HAP-1 (cell line): Measurements from ENCODE around the gene SLC16A1.

Experiments
- DNase-seq, 2 experiments: peaks; one replicate each; pipeline ENCODE4 v3.0.0-alpha.2; 2016 to 2020; ENCODE audit warnings: low spot score in 2 of 2
- H3K27me3 ChIP-seq: fragments of 250-450 bp; sonication (Bioruptor Pico); 2 replicates; pipeline ENCODE4 v1.5.1; 2020; ENCODE audit warnings: low read depth, mild to moderate bottlenecking, moderate library complexity
- H3K36me3 ChIP-seq: fragments of 250-450 bp; sonication (Bioruptor Pico); replicated peaks from 2 replicates; pipeline ENCODE4 v1.5.1; 2020; ENCODE audit warnings: mild to moderate bottlenecking
- H3K4me1 ChIP-seq: fragments of 250-450 bp; sonication (Bioruptor Pico); 2 replicates; pipeline ENCODE4 v1.5.1; 2020; ENCODE audit warnings: mild to moderate bottlenecking
- H3K4me3 ChIP-seq: fragments of 250-450 bp; sonication (Bioruptor Pico); 2 replicates; pipeline ENCODE4 v1.5.1; 2020; ENCODE audit warnings: mild to moderate bottlenecking, moderate library complexity
- H3K9me3 ChIP-seq: fragments of 250-450 bp; sonication (Bioruptor Pico); 2 replicates; pipeline ENCODE4 v1.5.1; 2020; ENCODE audit warnings: mild to moderate bottlenecking, moderate library complexity
- in situ Hi-C: fragments of 300-500 bp; cut with MboI; formaldehyde crosslinking; loops from 3 replicates; pipeline ENCODE4 v1.14.3; 2020; ENCODE audit warnings: low sequenced_read_pairs, inconsistent platforms, mixed read lengths

SLC16A1 gene

DNA sequence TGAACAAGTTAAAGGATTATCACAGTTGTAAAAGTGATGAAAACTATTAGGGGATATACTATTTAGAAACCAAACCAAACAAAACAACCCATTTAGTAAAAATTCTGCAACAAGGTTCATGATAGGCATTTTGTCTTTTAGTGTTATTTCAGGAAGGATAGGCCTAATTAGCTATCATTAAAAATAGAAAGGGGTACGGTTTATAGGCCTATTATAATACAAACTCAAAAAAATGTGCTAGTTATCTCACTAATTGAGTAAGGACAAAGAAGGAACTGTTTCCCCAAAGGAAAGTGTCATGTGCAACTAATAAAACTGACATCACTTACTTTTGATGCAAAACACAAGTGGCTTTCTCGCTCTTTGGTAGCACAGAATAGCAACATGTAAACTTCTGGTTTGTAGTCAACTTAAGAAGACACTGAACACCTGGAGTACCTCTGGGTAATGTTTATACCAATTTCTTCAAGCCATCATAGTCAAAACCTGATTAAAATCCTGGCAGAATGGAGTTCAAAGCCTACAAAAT is 28.5 kb downstream of the SLC16A1 start:
- Histone ChIP-seq H3K9me3 (no peaks in the 10 kb centered on the region), H3K4me3 (no peak overlapping the region), H3K4me1 (peaks cover 15% of the 10 kb centered on the region), H3K36me3 (peaks cover 35% of the 10 kb centered on the region), H3K27me3 (no peaks in the 10 kb centered on the region)
- in situ Hi-C loops, result no loop called here
- DNase-seq, result peak in 1 of 2 experiments; percentile 72

DNA sequence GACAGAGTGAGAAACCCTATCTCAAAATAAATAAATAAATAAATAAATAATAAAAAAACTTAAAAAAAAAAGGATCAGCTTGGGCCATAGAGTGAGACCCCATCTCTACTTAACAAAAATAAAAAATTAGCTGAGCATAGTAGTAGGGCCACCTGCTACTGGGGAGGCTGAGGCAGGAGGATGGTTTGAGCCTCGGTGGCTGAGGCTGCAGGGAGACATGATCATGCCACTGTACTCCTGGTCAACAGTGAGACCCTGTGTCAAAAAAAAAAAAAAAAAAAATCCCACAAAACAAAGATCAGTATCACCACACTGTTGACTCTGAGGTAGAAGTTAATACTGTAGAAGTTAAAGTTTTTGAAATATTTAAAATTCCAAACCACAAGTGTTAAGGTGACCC is 29.1 kb downstream of the SLC16A1 start:
- in situ Hi-C loops, result no loop called here
- Histone ChIP-seq H3K9me3 (no peaks in the 10 kb centered on the region), H3K27me3 (no peaks in the 10 kb centered on the region), H3K4me1 (peaks cover 15% of the 10 kb centered on the region), H3K4me3 (no peak overlapping the region), H3K36me3 (peaks cover 36% of the 10 kb centered on the region)
- DNase-seq, result no peak

DNA sequence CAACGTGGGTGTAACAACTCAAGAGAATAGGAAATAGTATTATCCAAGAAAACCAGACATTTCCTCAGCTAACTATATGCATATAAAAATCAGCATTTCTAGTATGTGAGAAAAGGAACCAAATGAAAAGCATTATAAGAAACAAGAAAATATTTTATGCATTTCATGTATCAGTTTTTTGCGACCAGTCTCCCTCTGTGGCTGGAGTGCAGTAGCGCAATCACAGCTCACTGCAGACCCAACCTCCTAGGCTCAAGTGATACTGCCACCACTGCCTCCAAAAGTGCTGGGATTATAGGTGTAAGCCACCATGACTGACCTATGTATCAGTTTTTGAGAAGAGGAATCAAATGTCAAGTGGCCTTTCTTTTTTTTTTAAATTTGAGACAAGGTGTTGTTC is 31.0 kb downstream of the SLC16A1 start:
- no peaks in the 10 kb centered on the region for H3K27me3 ChIP-seq
- H3K9me3 ChIP-seq, result no peaks in the 10 kb centered on the region
- peaks cover 46% of the 10 kb centered on the region for H3K36me3 ChIP-seq
- no peak overlapping the region for H3K4me3 ChIP-seq
- peaks cover 15% of the 10 kb centered on the region for H3K4me1 ChIP-seq
- no peak for DNase-seq
- in situ Hi-C loops, result no loop called here

DNA sequence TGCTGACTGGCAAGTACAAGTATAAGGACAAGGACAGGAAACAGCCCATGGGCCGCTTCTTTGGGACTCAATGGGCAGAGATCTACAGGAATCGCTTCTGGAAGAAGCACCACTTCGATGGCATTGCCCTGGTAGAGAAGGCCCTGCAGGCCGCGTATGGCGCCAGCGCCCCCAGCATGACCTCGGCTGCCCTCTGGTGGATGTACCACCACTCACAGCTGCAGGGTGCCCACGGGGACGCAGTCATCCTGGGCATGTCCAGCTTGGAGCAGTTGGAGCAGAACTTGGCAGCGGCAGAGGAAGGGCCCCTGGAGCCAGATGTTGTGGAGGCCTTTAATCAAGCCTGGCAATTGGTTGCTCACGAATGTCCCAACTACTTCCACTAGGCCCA is 32.0 kb downstream of the SLC16A1 start:
- peaks cover 46% of the 10 kb centered on the region for H3K36me3 ChIP-seq
- H3K4me3 ChIP-seq, result no peak overlapping the region
- no peaks in the 10 kb centered on the region for H3K27me3 ChIP-seq
- no peak for DNase-seq
- in situ Hi-C loops, result no loop called here
- H3K9me3 ChIP-seq, result no peaks in the 10 kb centered on the region
- peaks cover 15% of the 10 kb centered on the region for H3K4me1 ChIP-seq

DNA sequence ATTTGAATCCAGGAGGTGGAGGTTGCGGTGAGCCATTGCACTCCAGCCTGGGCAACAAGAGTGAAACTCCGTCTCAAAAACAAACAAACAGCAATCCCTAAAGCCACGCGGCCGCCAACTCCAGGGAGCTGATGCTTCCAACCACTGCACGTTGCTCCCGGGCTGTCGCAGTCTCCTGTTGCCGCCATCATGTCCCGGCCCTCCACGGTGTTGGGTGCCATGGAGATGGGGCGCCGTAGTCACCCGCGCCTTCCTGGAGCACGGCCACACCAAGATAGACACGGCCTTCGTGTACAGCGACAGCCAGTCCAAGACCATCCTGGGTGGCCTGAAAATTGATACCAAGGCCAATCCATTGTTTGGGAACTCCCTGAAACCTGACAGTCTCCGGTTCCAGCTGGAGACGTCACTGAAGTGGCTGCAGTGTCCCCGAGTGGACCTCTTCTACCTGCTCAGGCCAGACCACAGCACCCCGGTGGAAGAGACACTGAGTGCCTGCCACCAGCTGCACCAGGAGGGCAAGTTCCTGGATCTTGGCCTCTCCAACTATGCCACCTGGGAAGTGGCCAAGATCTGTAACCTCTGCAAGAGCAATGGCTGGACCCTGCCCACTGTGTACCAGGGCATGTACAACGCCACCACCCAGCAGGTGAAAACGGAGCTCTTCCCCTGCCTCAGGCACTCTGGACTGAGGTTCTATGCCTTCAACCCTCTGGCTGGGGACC is 32.6 kb downstream of the SLC16A1 start:
- no peaks in the 10 kb centered on the region for H3K27me3 ChIP-seq
- in situ Hi-C loops, result no loop called here
- H3K4me1 ChIP-seq, result peaks cover 11% of the 10 kb centered on the region
- no peak overlapping the region for H3K4me3 ChIP-seq
- H3K36me3 ChIP-seq, result peaks cover 42% of the 10 kb centered on the region
- DNase-seq, result no peak
- H3K9me3 ChIP-seq, result no peaks in the 10 kb centered on the region

DNA sequence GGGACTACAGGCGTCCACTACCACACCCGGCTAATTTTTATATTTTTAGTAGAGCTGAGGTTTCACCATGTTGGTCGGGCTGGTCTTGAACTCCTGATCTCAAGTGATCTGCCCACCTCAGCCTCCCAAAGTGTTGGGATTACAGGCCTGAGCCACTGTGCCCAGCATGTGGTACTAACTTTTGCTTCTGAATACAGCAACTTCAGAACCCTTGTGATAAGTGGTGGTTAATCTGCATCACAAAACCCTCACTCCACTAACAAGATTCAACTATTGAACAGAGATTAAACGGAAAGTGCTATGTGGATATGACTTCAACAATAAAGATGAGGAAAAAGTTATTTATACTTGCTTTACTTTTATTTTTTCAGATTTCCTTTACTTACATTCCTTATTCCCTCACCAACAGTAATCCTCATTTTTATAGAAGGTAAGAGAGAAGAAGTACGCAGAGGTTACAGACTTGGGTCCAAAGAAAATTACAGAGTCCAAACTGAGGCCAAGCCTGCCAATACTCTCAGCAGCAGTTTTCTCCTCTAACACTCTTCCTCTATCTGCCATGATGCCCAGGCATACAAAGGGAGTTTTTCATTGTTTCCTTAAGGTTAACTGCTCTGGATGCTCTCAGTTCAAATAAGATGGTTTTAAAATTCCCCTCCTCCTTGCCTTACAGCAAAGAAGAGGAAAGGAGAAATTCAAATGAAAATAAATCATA is 44.3 kb downstream of the SLC16A1 start:
- Histone ChIP-seq H3K36me3 (peaks cover 33% of the 10 kb centered on the region), H3K4me3 (no peak overlapping the region), H3K4me1 (peaks cover 14% of the 10 kb centered on the region), H3K9me3 (no peaks in the 10 kb centered on the region), H3K27me3 (no peaks in the 10 kb centered on the region)
- DNase-seq, result peak; percentile 68 to 92
- in situ Hi-C loops, result no loop called here

DNA sequence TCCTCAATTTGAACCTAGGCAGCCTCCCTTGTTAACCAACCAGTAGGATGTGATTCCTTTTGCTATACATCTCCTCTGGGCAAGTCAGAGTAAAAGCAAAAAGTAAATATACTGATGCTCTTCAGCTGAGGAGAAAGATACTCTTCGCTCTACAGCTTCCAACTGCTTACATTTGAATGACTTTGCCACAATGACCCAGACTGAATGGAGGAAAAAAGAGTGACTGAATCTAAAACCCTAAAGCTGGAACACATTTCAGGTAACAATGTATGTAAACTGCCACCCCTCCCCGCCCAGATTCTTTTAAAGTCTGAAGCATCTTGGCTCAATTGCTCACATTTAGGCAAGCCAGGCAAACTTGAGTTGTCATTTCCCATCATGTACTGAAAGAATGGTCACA is 46.1 kb downstream of the SLC16A1 start:
- Histone ChIP-seq H3K4me3 (no peak overlapping the region), H3K4me1 (peaks cover 14% of the 10 kb centered on the region)
- in situ Hi-C loops, result no loop called here

DNA sequence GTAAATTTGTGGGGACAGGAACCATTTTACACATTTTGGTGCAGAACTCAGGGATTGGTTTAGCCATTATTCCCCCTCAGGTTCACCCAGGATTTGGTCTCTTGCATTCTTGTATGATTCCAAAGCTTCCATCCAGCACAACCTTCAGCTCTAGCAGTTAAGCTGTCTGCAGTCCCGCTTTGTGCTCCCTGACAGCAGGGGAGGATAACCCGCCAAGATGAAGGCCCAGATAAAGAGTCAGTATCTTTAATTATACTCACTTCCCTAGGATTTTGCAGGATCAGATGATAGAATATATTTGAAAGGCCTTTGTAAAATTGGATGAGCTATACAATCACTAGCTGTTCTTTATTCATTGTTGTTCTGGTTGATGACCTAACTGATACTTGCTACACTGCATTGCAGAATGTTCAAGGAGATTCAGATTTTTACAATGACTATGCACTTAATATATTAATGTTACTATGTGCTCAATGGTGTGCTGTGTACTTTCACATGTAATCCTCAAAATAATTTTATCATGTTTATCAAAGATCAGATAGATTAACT is 49.8 kb downstream of the SLC16A1 start:
- peaks cover 7% of the 10 kb centered on the region for H3K4me1 ChIP-seq
- no peak overlapping the region for H3K4me3 ChIP-seq
- H3K9me3 ChIP-seq, result no peaks in the 10 kb centered on the region
- H3K27me3 ChIP-seq, result no peaks in the 10 kb centered on the region
- peaks cover 8% of the 10 kb centered on the region for H3K36me3 ChIP-seq
- in situ Hi-C loops, result no loop called here
- DNase-seq, result no peak

More for the DNA sequence above, 46.1 kb downstream of the SLC16A1 start:
- no peak for DNase-seq
- H3K27me3 ChIP-seq, result no peaks in the 10 kb centered on the region
- H3K36me3 ChIP-seq, result peaks cover 21% of the 10 kb centered on the region
- H3K9me3 ChIP-seq, result no peaks in the 10 kb centered on the region

DNA sequence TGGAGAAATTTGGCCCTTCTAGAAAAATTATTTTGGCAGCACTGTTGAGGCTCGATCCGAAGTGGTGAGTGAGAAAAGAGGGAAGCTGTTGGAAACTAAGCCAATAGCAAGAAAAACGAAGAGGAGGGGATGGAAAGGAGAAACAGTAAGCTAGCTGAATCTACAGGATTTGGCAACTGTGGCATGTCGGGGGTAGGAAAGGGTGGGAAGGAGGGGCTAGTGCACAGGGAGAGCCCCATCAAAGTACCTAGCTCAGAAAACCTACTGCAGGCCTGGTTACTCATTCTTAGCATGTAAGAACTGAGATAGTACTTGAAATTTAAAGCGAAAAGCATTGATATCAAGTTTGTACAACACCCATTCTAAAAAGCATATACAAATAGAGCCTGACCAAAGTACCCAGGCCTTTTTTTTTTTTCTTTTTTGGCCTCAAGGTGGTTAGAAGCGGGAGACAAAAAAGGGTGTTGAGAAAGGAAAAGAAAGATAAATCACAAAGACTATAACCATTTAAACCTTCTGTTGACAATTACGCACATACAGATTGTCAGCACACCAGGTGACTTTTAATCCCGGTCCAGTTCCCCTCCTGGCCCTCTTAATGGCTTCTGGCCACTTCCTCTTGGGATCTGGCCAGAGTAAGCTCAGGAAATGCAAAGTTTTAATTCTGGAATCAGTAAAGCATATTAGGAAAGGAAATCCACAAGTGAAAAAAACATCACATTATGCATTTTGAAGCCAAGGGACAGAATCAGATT is 50.4 kb downstream of the SLC16A1 start:
- in situ Hi-C loops, result no loop called here
- no peaks in the 10 kb centered on the region for H3K9me3 ChIP-seq
- H3K4me3 ChIP-seq, result no peak overlapping the region
- DNase-seq, result no peak
- peaks cover 3% of the 10 kb centered on the region for H3K36me3 ChIP-seq
- peaks cover 5% of the 10 kb centered on the region for H3K4me1 ChIP-seq
- H3K27me3 ChIP-seq, result no peaks in the 10 kb centered on the region

DNA sequence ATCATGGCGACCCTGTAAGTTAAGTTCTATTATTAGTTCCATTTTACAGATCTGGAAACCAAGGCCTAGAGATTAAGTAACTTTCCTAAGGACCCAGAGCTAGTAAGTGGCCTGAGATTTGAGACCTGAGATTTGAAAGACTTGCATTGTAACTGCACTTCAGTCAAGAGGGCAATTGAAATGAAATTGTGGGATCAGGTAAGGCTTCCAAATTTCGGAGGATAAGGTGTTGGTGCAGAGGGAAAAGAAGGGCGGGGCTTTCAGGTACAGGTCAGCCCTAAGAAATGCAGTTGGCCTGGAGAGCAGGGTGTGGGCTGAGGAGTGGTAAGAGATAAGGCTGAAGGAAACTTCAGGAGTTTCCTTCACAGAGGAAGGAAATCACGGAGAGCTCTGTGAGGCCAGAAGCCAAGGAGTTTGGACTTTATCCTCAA is 51.1 kb downstream of the SLC16A1 start:
- H3K4me3 ChIP-seq, result no peak overlapping the region
- in situ Hi-C loops, result no loop called here
- H3K27me3 ChIP-seq, result no peaks in the 10 kb centered on the region
- no peaks in the 10 kb centered on the region for H3K4me1 ChIP-seq
- no peaks in the 10 kb centered on the region for H3K9me3 ChIP-seq
- DNase-seq, result no peak
- H3K36me3 ChIP-seq, result no peaks in the 10 kb centered on the region

DNA sequence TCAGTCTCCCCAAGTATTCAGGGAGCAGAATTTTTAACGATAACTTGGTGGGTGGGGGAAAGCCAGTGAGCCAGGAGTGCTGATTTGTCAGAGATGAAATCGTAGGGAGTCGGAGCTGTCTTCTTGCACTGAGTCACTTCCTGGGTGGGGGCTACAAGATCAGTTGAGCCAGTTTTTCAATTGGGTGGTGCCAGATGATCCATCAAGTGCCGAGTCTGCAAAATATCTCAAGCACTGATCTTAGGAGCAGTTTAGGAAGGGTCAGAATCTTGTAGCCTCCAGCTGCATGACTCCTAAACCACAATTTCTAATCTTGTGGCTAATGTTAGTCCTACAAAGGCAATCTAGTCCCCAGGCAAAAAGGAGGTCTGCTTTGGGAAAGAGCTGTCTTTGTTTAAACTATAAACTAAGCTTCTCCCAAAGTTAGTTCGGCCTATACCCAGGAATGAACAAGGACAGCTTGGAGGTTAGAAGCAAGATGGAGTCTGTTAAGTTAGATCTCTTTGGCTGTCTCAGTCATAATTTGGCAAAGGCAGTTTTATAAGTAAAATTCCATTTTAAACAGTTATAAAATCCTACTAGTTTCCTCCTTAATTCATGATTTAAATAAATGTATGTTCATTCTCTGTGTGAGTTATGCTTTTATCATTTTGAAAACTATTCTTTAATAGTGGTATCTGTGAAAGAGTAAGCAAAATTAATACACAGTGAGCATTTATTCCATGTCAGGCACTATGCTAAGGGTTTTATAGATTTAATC is 51.7 kb downstream of the SLC16A1 start:
- in situ Hi-C loops, result no loop called here
- no peak for DNase-seq
- Histone ChIP-seq H3K36me3 (no peaks in the 10 kb centered on the region), H3K4me1 (no peaks in the 10 kb centered on the region), H3K27me3 (no peaks in the 10 kb centered on the region), H3K9me3 (peaks cover 2% of the 10 kb centered on the region; the same call in 1 of the 2 replicates), H3K4me3 (no peak overlapping the region)

DNA sequence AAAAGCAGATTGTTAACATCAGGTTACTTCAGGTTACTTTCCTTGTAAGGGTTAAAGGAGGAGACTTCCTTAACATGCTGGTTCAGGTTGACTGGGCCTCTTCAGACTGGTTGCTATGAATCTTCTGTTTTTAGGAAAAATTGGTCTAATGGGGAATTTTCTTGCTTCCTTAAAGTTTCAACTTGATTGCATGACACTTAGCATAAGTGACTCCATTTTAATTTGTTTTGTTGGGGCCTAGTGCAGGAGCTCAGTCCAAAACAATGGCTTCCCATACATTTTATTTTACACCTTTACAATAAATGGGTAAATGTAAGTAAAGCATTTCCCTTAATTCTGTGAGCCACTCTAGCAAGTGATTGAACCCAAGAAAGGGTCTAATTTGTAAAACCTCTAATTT is 53.8 kb downstream of the SLC16A1 start:
- Histone ChIP-seq H3K4me1 (no peaks in the 10 kb centered on the region), H3K36me3 (no peaks in the 10 kb centered on the region), H3K4me3 (no peak overlapping the region), H3K27me3 (no peaks in the 10 kb centered on the region), H3K9me3 (peaks cover 2% of the 10 kb centered on the region; the same call in 1 of the 2 replicates)
- in situ Hi-C loops, result no loop called here
- DNase-seq, result no peak

DNA sequence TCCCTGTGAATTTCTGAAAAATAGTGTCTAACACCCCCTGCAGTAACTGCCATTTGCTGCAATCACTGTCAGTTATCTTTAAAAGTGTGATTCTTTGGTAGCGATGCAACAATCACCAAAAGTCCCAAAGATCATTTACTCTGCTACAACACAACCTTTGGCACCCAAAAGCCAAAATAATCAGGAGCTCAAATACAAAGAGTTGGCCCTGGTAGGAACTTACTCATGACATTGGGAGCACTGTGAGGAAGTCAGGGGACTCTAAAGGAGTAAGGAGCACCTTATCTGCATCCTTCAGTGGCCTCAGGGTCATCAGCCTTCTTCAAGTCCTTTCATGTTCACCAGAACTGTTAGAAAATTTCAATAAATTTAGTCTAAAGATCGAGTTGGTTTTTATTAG is 54.6 kb downstream of the SLC16A1 start:
- H3K27me3 ChIP-seq, result no peaks in the 10 kb centered on the region
- no peaks in the 10 kb centered on the region for H3K4me1 ChIP-seq
- in situ Hi-C loops, result no loop called here
- H3K9me3 ChIP-seq, result peaks cover 2% of the 10 kb centered on the region; the same call in 1 of the 2 replicates
- H3K4me3 ChIP-seq, result no peak overlapping the region
- no peaks in the 10 kb centered on the region for H3K36me3 ChIP-seq
- no peak for DNase-seq
